Measurements from ENCODE around the gene WNT3. TPM values are rescaled to one million over a fixed set of nuclear protein-coding genes. Genes with fewer than 3 reads are reported as not detected.
"Not testable (repeated sequence)": the region's sequence is repeated elsewhere in the genome, so short reads cannot be mapped to it uniquely, and the experiment has no call there.

Gene WNT3
- total RNA-seq, 1 donor from 2014 or later, result 0.07 TPM

GRCh38 chr17:46758614-46759013 is 59.9 kb downstream of the WNT3 start:
- H3K4me3 Mint-ChIP-seq (ENCODE audit: low read depth), result no peak overlapping the region
- peaks cover 2% of the 10 kb centered on the region for H3K27me3 Mint-ChIP-seq (ENCODE audit: low read depth)
- H3K36me3 Mint-ChIP-seq (ENCODE audit: low read depth), result peaks cover 30% of the 10 kb centered on the region
- DNase-seq (ENCODE audit: low spot score), result no peak
- intact Hi-C loops (cut with micrococcal nuclease), result no loop called here
- H3K9me3 Mint-ChIP-seq, result no peaks in the 10 kb centered on the region
- H3K27ac Mint-ChIP-seq, result no peak overlapping the region
- no peaks in the 10 kb centered on the region for H3K4me1 Mint-ChIP-seq (ENCODE audit: low read depth)

- H3K9me3 Mint-ChIP-seq; H3K4me1 Mint-ChIP-seq (ENCODE audit: low read depth); DNase-seq (ENCODE audit: low spot score); H3K27me3 Mint-ChIP-seq (ENCODE audit: low read depth); H3K4me3 Mint-ChIP-seq (ENCODE audit: low read depth); H3K27ac Mint-ChIP-seq; intact Hi-C loops (cut with micrococcal nuclease): not testable (repeated sequence)
- peaks cover 33% of the 10 kb centered on the region for H3K36me3 Mint-ChIP-seq (ENCODE audit: low read depth)
These were observed 60.9 kb downstream of the WNT3 start for GRCh38 chr17:46757588-46757987.

- no peaks in the 10 kb centered on the region for H3K27me3 Mint-ChIP-seq (ENCODE audit: low read depth)
- H3K27ac Mint-ChIP-seq, result no peak overlapping the region
- H3K4me1 Mint-ChIP-seq (ENCODE audit: low read depth), result no peaks in the 10 kb centered on the region
- intact Hi-C loops (cut with micrococcal nuclease), result no loop called here
- no peak for DNase-seq (ENCODE audit: low spot score)
- no peaks in the 10 kb centered on the region for H3K9me3 Mint-ChIP-seq
- no peak overlapping the region for H3K4me3 Mint-ChIP-seq (ENCODE audit: low read depth)
- peaks cover 33% of the 10 kb centered on the region for H3K36me3 Mint-ChIP-seq (ENCODE audit: low read depth)
These were observed 61.6 kb downstream of the WNT3 start for GRCh38 chr17:46756861-46757260.

- Mint-ChIP-seq H3K9me3 (no peaks in the 10 kb centered on the region), H3K27ac (no peak overlapping the region), H3K4me3 (ENCODE audit: low read depth) (no peak overlapping the region), H3K36me3 (ENCODE audit: low read depth) (peaks cover 33% of the 10 kb centered on the region), H3K27me3 (ENCODE audit: low read depth) (no peaks in the 10 kb centered on the region), H3K4me1 (ENCODE audit: low read depth) (no peaks in the 10 kb centered on the region)
- intact Hi-C loops (cut with micrococcal nuclease), result no loop called here
- DNase-seq (ENCODE audit: low spot score), result no peak
These were observed 62.3 kb downstream of the WNT3 start for GRCh38 chr17:46756081-46756735.

GRCh38 chr17:46753776-46754175 is 64.7 kb downstream of the WNT3 start:
- H3K27ac Mint-ChIP-seq, result no peak overlapping the region
- H3K4me1 Mint-ChIP-seq (ENCODE audit: low read depth), result no peaks in the 10 kb centered on the region
- H3K36me3 Mint-ChIP-seq (ENCODE audit: low read depth), result peaks cover 40% of the 10 kb centered on the region
- H3K27me3 Mint-ChIP-seq (ENCODE audit: low read depth), result no peaks in the 10 kb centered on the region
- intact Hi-C loops (cut with micrococcal nuclease), result no loop called here
- no peak overlapping the region for H3K4me3 Mint-ChIP-seq (ENCODE audit: low read depth)
- no peaks in the 10 kb centered on the region for H3K9me3 Mint-ChIP-seq
- no peak for DNase-seq (ENCODE audit: low spot score)

GRCh38 chr17:46751425-46751824 is 67.1 kb downstream of the WNT3 start:
- Mint-ChIP-seq H3K36me3 (ENCODE audit: low read depth) (peaks cover 33% of the 10 kb centered on the region), H3K9me3 (no peaks in the 10 kb centered on the region), H3K27me3 (ENCODE audit: low read depth) (no peaks in the 10 kb centered on the region), H3K4me3 (ENCODE audit: low read depth) (no peak overlapping the region), H3K4me1 (ENCODE audit: low read depth) (no peaks in the 10 kb centered on the region), H3K27ac (no peak overlapping the region)
- no peak for DNase-seq (ENCODE audit: low spot score)
- intact Hi-C loops (cut with micrococcal nuclease), result no loop called here

GRCh38 chr17:46745376-46745775 is 73.1 kb downstream of the WNT3 start:
- H3K27me3 Mint-ChIP-seq (ENCODE audit: low read depth), result no peaks in the 10 kb centered on the region
- H3K36me3 Mint-ChIP-seq (ENCODE audit: low read depth), result peaks cover 7% of the 10 kb centered on the region
- no peaks in the 10 kb centered on the region for H3K9me3 Mint-ChIP-seq
- H3K4me3 Mint-ChIP-seq (ENCODE audit: low read depth), result no peak overlapping the region
- H3K4me1 Mint-ChIP-seq (ENCODE audit: low read depth), result no peaks in the 10 kb centered on the region
- intact Hi-C loops (cut with micrococcal nuclease), result no loop called here
- DNase-seq (ENCODE audit: low spot score), result no peak
- no peak overlapping the region for H3K27ac Mint-ChIP-seq

- no peak overlapping the region for H3K27ac Mint-ChIP-seq
- intact Hi-C loops (cut with micrococcal nuclease), result no loop called here
- no peak overlapping the region for H3K4me3 Mint-ChIP-seq (ENCODE audit: low read depth)
- no peak for DNase-seq (ENCODE audit: low spot score)
- H3K4me1 Mint-ChIP-seq (ENCODE audit: low read depth), result no peaks in the 10 kb centered on the region
- no peaks in the 10 kb centered on the region for H3K9me3 Mint-ChIP-seq
- H3K36me3 Mint-ChIP-seq (ENCODE audit: low read depth), result peaks cover 8% of the 10 kb centered on the region
- H3K27me3 Mint-ChIP-seq (ENCODE audit: low read depth), result no peaks in the 10 kb centered on the region
These were observed 74.1 kb downstream of the WNT3 start for GRCh38 chr17:46744441-46744840.

- intact Hi-C loops (cut with micrococcal nuclease), result no loop called here
- H3K4me3 Mint-ChIP-seq (ENCODE audit: low read depth), result no peak overlapping the region
- H3K27ac Mint-ChIP-seq, result no peak overlapping the region
- peaks cover 5% of the 10 kb centered on the region for H3K36me3 Mint-ChIP-seq (ENCODE audit: low read depth)
- no peaks in the 10 kb centered on the region for H3K27me3 Mint-ChIP-seq (ENCODE audit: low read depth)
- H3K9me3 Mint-ChIP-seq, result no peaks in the 10 kb centered on the region
- no peak for DNase-seq (ENCODE audit: low spot score)
- no peaks in the 10 kb centered on the region for H3K4me1 Mint-ChIP-seq (ENCODE audit: low read depth)
These were observed 75.8 kb downstream of the WNT3 start for GRCh38 chr17:46742565-46743270.

- Mint-ChIP-seq H3K27ac (no peak overlapping the region), H3K9me3 (no peaks in the 10 kb centered on the region), H3K36me3 (ENCODE audit: low read depth) (peaks cover 8% of the 10 kb centered on the region), H3K4me3 (ENCODE audit: low read depth) (no peak overlapping the region), H3K4me1 (ENCODE audit: low read depth) (no peaks in the 10 kb centered on the region), H3K27me3 (ENCODE audit: low read depth) (no peaks in the 10 kb centered on the region)
- DNase-seq (ENCODE audit: low spot score), result no peak
- intact Hi-C loops (cut with micrococcal nuclease), result no loop called here
These were observed 77.3 kb downstream of the WNT3 start for GRCh38 chr17:46741122-46741730.

- intact Hi-C loops (cut with micrococcal nuclease), result no loop called here
These were observed 78.5 kb downstream of the WNT3 start for GRCh38 chr17:46739982-46740381.

GRCh38 chr17:46738544-46738943 is 79.9 kb downstream of the WNT3 start:
- H3K4me3 Mint-ChIP-seq (ENCODE audit: low read depth), result no peak overlapping the region

More at GRCh38 chr17:46739982-46740381, 78.5 kb downstream of the WNT3 start:
- H3K4me3 Mint-ChIP-seq (ENCODE audit: low read depth), result no peak overlapping the region
- H3K27ac Mint-ChIP-seq, result no peak overlapping the region
- no peaks in the 10 kb centered on the region for H3K9me3 Mint-ChIP-seq
- no peaks in the 10 kb centered on the region for H3K4me1 Mint-ChIP-seq (ENCODE audit: low read depth)
- DNase-seq (ENCODE audit: low spot score), result no peak
- H3K27me3 Mint-ChIP-seq (ENCODE audit: low read depth), result no peaks in the 10 kb centered on the region
- peaks cover 8% of the 10 kb centered on the region for H3K36me3 Mint-ChIP-seq (ENCODE audit: low read depth)

GRCh38 chr17:46737326-46737725 is 81.2 kb downstream of the WNT3 start:
- no peak overlapping the region for H3K4me3 Mint-ChIP-seq (ENCODE audit: low read depth)
- no peaks in the 10 kb centered on the region for H3K4me1 Mint-ChIP-seq (ENCODE audit: low read depth)
- DNase-seq (ENCODE audit: low spot score), result no peak
- no peaks in the 10 kb centered on the region for H3K9me3 Mint-ChIP-seq
- H3K36me3 Mint-ChIP-seq (ENCODE audit: low read depth), result peaks cover 12% of the 10 kb centered on the region
- no peaks in the 10 kb centered on the region for H3K27me3 Mint-ChIP-seq (ENCODE audit: low read depth)
- intact Hi-C loops (cut with micrococcal nuclease), result no loop called here
- no peak overlapping the region for H3K27ac Mint-ChIP-seq

More at GRCh38 chr17:46738544-46738943, 79.9 kb downstream of the WNT3 start:
- Mint-ChIP-seq H3K4me1 (ENCODE audit: low read depth) (no peaks in the 10 kb centered on the region), H3K27ac (no peak overlapping the region), H3K36me3 (ENCODE audit: low read depth) (peaks cover 8% of the 10 kb centered on the region), H3K27me3 (ENCODE audit: low read depth) (no peaks in the 10 kb centered on the region), H3K9me3 (no peaks in the 10 kb centered on the region)
- no peak for DNase-seq (ENCODE audit: low spot score)
- intact Hi-C loops (cut with micrococcal nuclease), result no loop called here

Data from activated T-helper 2 cell treated with anti-CD3 and anti-CD28 coated beads, Interferon-gamma antibody, Interleukin-2, Interleukin-4, amounts not matched to agents 10 μg/mL and 5 μg/mL and 100 μg/mL, durations not matched to agents 14 hours and 24 hours and 36 hours (primary cell).